WTC11 (cell line): ENCODE results near the gene CASP2. TPM values are rescaled to one million over a fixed set of nuclear protein-coding genes. Genes with fewer than 3 reads are reported as not detected.

Experiments
- ATAC-seq: fragments of 200-7000 bp; cut with Tn5 transposase; 2 replicates; pipeline ENCODE4 v1.10.0; 2021; ENCODE audit warnings: mild to moderate bottlenecking, moderate library complexity
- CTCF ChIA-PET: fragments of 300-600 bp; sonication (Branson Sonifier 250); formaldehyde crosslinking; loops from one replicate; lab custom pipeline; 2021; ENCODE audit warnings: antibody characterized with exemption; lab: Charles Lee
- POLR2A ChIA-PET: fragments of 350-600 bp; sonication (Branson Sonifier 250); formaldehyde crosslinking; loops from one replicate; lab custom pipeline; 2021; ENCODE audit warnings: antibody characterized with exemption; lab: Charles Lee
- DNase-seq: peaks from one replicate; pipeline ENCODE4 v3.0.0; 2021; ENCODE audit warnings: low spot score
- H3K27ac Mint-ChIP-seq: 2 replicates; pipeline ENCODE4 v1.8.0; 2021; ENCODE audit warnings: mixed read lengths
- H3K27me3 Mint-ChIP-seq: 2 replicates; pipeline ENCODE4 v1.8.0; 2021; ENCODE audit warnings: low read depth, mild to moderate bottlenecking, moderate library complexity, mixed read lengths
- H3K36me3 Mint-ChIP-seq: 2 replicates; pipeline ENCODE4 v1.8.0; 2021; ENCODE audit warnings: mixed read lengths
- H3K4me1 Mint-ChIP-seq: 2 replicates; pipeline ENCODE4 v1.8.0; 2022; ENCODE audit warnings: mixed read lengths
- H3K4me3 Mint-ChIP-seq: 2 replicates; pipeline ENCODE4 v1.8.0; 2021; ENCODE audit warnings: mild to moderate bottlenecking, moderate library complexity, mixed read lengths
- H3K9me3 Mint-ChIP-seq: 2 replicates; pipeline ENCODE4 v1.8.0; 2021; ENCODE audit warnings: mixed read lengths
- CBFB ChIP-seq: sonication (generic); formaldehyde crosslinking; IDR thresholded peaks from 2 replicates; pipeline ENCODE4 v1.8.1; 2022; ENCODE audit warnings: mild to moderate bottlenecking, low read depth, missing genetic modification reagents
- CREB1 ChIP-seq: sonication (generic); formaldehyde crosslinking; IDR thresholded peaks from 2 replicates; pipeline ENCODE4 v1.8.0; 2023; ENCODE audit warnings: mild to moderate bottlenecking, missing genetic modification reagents
- CREM ChIP-seq: sonication (generic); formaldehyde crosslinking; IDR thresholded peaks from 2 replicates; pipeline ENCODE4 v1.8.1; 2022; ENCODE audit warnings: mild to moderate bottlenecking, missing genetic modification reagents, moderate library complexity
- FOXK1 ChIP-seq: sonication (generic); formaldehyde crosslinking; IDR thresholded peaks from 2 replicates; pipeline ENCODE4 v1.8.0; 2022; ENCODE audit warnings: mild to moderate bottlenecking, moderate library complexity, missing genetic modification reagents
- IRF2 ChIP-seq: sonication (generic); formaldehyde crosslinking; IDR thresholded peaks from 2 replicates; pipeline ENCODE4 v1.8.0; 2022; ENCODE audit warnings: low read depth, missing genetic modification reagents, borderline replicate concordance
- KAT7 ChIP-seq: sonication (generic); formaldehyde crosslinking; IDR thresholded peaks from 2 replicates; pipeline ENCODE4 v1.8.1; 2023; ENCODE audit warnings: missing genetic modification reagents, mild to moderate bottlenecking, borderline replicate concordance
- NFYB ChIP-seq: sonication (generic); formaldehyde crosslinking; conservative IDR thresholded peaks from 2 replicates; pipeline ENCODE4 v1.8.0; 2022; ENCODE audit warnings: low read depth, missing genetic modification reagents
- PRRX2 ChIP-seq: fragments of 250-450 bp; sonication (Bioruptor Pico); IDR thresholded peaks from 2 replicates; pipeline ENCODE4 v1.8.0; 2021; ENCODE audit warnings: mild to moderate bottlenecking
- RELA ChIP-seq: sonication (generic); formaldehyde crosslinking; IDR thresholded peaks from 2 replicates; pipeline ENCODE4 v1.8.1; 2022; ENCODE audit warnings: missing genetic modification reagents, mild to moderate bottlenecking, borderline replicate concordance
- RORB ChIP-seq: fragments of 250-450 bp; sonication (Bioruptor Pico); IDR thresholded peaks from 2 replicates; pipeline ENCODE4 v1.9.0; 2021; ENCODE audit warnings: mild to moderate bottlenecking
- TCF7 ChIP-seq: sonication (generic); formaldehyde crosslinking; IDR thresholded peaks from 2 replicates; pipeline ENCODE4 v1.8.0; 2022; ENCODE audit warnings: mild to moderate bottlenecking, low read depth, missing genetic modification reagents, moderate library complexity
- ZNF138 ChIP-seq: sonication (generic); formaldehyde crosslinking; conservative IDR thresholded peaks from 2 replicates; pipeline ENCODE4 v1.8.1; 2022; ENCODE audit warnings: mild to moderate bottlenecking, moderate library complexity, missing genetic modification reagents
- ZNF317 ChIP-seq: sonication (generic); formaldehyde crosslinking; IDR thresholded peaks from 2 replicates; pipeline ENCODE4 v1.8.1; 2023; ENCODE audit warnings: low read depth, mild to moderate bottlenecking, moderate library complexity, missing genetic modification reagents, borderline replicate concordance
- total RNA-seq: library from RNA; stranded (reverse); gene quantifications from 3 replicates; pipeline ENCODE4 v1.2.3, GENCODE V29; 2021
- TF ChIP-seq, protein P1 (sequence below): sonication (generic); formaldehyde crosslinking; IDR thresholded peaks from 2 replicates; pipeline ENCODE4 v1.8.1; 2023; ENCODE audit warnings: mild to moderate bottlenecking, moderate library complexity, missing genetic modification reagents
- TF ChIP-seq, protein P2 (sequence below): sonication (generic); formaldehyde crosslinking; IDR thresholded peaks from 2 replicates; pipeline ENCODE4 v1.8.1; 2022; ENCODE audit warnings: low read depth, missing genetic modification reagents, borderline replicate concordance
- TF ChIP-seq, protein P3 (sequence below): sonication (generic); formaldehyde crosslinking; IDR thresholded peaks from 2 replicates; pipeline ENCODE4 v1.8.1; 2023; ENCODE audit warnings: mild to moderate bottlenecking, missing genetic modification reagents
- TF ChIP-seq, protein P4 (sequence below): sonication (generic); formaldehyde crosslinking; IDR thresholded peaks from 2 replicates; pipeline ENCODE4 v1.8.1; 2022; ENCODE audit warnings: low read depth, mild to moderate bottlenecking, moderate library complexity, missing genetic modification reagents, borderline replicate concordance
- TF ChIP-seq, protein P5 (sequence below): sonication (generic); formaldehyde crosslinking; IDR thresholded peaks from 2 replicates; pipeline ENCODE4 v1.8.1; 2023; ENCODE audit warnings: mild to moderate bottlenecking, missing genetic modification reagents, borderline replicate concordance
- TF ChIP-seq, protein P6 (sequence below): fragments of 250-450 bp; sonication (Bioruptor Pico); IDR thresholded peaks from 2 replicates; pipeline ENCODE4 v1.9.0; 2021; ENCODE audit warnings: mild to moderate bottlenecking, borderline replicate concordance
- TF ChIP-seq, protein P7 (sequence below): fragments of 250-450 bp; sonication (Bioruptor Pico); conservative IDR thresholded peaks from 2 replicates; pipeline ENCODE4 v1.9.0; 2021; ENCODE audit warnings: mild to moderate bottlenecking

The CASP2 gene
- total RNA-seq, 1 experiment from 2014 or later = 35.4 TPM

DNA sequence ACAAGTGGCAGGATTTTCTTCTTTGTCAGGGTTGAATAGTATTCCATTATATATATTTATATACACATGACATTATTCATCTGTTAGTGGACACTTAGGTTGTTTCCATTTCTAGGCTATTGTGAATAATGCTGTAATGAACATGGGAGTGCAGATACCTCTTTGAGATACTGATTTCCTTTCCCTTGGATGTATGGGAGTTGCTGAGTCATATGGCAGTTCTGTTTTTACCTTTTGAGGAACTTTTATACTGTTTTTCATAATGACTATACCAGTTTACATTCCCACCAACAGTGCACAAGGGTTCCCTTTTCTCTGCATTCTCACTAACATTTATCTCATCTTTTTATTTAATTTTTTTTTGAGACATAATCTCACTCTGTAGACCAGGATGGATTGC, 26.0 kb downstream of the CASP2 start:
- no peak for ATAC-seq
- peaks cover 7% of the 10 kb centered on the region; the same call in 1 of the 2 replicates for H3K4me1 Mint-ChIP-seq
- TF ChIP-seq, protein P1, sequence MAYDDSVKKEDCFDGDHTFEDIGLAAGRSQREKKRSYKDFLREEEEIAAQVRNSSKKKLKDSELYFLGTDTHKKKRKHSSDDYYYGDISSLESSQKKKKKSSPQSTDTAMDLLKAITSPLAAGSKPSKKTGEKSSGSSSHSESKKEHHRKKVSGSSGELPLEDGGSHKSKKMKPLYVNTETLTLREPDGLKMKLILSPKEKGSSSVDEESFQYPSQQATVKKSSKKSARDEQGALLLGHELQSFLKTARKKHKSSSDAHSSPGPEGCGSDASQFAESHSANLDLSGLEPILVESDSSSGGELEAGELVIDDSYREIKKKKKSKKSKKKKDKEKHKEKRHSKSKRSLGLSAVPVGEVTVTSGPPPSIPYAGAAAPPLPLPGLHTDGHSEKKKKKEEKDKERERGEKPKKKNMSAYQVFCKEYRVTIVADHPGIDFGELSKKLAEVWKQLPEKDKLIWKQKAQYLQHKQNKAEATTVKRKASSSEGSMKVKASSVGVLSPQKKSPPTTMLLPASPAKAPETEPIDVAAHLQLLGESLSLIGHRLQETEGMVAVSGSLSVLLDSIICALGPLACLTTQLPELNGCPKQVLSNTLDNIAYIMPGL = no peak
- TF ChIP-seq CREB1 (CRISPR knock-in tag) (no peak), IRF2 (CRISPR knock-in tag) (no peak), RORB (CRISPR knock-in tag) (no peak), ZNF138 (CRISPR knock-in tag) (no peak), ZNF317 (CRISPR knock-in tag) (no peak), TCF7 (CRISPR knock-in tag) (no peak), CREM (CRISPR knock-in tag) (no peak), NFYB (CRISPR knock-in tag) (no peak), FOXK1 (no peak), KAT7 (CRISPR knock-in tag) (no peak), CBFB (no peak), PRRX2 (CRISPR knock-in tag) (no peak), RELA (CRISPR knock-in tag) (no peak)
- TF ChIP-seq, protein P2, sequence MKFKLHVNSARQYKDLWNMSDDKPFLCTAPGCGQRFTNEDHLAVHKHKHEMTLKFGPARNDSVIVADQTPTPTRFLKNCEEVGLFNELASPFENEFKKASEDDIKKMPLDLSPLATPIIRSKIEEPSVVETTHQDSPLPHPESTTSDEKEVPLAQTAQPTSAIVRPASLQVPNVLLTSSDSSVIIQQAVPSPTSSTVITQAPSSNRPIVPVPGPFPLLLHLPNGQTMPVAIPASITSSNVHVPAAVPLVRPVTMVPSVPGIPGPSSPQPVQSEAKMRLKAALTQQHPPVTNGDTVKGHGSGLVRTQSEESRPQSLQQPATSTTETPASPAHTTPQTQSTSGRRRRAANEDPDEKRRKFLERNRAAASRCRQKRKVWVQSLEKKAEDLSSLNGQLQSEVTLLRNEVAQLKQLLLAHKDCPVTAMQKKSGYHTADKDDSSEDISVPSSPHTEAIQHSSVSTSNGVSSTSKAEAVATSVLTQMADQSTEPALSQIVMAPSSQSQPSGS = no peak
- TF ChIP-seq, protein P3, sequence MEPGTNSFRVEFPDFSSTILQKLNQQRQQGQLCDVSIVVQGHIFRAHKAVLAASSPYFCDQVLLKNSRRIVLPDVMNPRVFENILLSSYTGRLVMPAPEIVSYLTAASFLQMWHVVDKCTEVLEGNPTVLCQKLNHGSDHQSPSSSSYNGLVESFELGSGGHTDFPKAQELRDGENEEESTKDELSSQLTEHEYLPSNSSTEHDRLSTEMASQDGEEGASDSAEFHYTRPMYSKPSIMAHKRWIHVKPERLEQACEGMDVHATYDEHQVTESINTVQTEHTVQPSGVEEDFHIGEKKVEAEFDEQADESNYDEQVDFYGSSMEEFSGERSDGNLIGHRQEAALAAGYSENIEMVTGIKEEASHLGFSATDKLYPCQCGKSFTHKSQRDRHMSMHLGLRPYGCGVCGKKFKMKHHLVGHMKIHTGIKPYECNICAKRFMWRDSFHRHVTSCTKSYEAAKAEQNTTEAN (CRISPR knock-in tag) = no peak
- TF ChIP-seq, protein P4, sequence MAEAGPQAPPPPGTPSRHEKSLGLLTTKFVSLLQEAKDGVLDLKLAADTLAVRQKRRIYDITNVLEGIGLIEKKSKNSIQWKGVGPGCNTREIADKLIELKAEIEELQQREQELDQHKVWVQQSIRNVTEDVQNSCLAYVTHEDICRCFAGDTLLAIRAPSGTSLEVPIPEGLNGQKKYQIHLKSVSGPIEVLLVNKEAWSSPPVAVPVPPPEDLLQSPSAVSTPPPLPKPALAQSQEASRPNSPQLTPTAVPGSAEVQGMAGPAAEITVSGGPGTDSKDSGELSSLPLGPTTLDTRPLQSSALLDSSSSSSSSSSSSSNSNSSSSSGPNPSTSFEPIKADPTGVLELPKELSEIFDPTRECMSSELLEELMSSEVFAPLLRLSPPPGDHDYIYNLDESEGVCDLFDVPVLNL (CRISPR knock-in tag) = no peak
- TF ChIP-seq, protein P5, sequence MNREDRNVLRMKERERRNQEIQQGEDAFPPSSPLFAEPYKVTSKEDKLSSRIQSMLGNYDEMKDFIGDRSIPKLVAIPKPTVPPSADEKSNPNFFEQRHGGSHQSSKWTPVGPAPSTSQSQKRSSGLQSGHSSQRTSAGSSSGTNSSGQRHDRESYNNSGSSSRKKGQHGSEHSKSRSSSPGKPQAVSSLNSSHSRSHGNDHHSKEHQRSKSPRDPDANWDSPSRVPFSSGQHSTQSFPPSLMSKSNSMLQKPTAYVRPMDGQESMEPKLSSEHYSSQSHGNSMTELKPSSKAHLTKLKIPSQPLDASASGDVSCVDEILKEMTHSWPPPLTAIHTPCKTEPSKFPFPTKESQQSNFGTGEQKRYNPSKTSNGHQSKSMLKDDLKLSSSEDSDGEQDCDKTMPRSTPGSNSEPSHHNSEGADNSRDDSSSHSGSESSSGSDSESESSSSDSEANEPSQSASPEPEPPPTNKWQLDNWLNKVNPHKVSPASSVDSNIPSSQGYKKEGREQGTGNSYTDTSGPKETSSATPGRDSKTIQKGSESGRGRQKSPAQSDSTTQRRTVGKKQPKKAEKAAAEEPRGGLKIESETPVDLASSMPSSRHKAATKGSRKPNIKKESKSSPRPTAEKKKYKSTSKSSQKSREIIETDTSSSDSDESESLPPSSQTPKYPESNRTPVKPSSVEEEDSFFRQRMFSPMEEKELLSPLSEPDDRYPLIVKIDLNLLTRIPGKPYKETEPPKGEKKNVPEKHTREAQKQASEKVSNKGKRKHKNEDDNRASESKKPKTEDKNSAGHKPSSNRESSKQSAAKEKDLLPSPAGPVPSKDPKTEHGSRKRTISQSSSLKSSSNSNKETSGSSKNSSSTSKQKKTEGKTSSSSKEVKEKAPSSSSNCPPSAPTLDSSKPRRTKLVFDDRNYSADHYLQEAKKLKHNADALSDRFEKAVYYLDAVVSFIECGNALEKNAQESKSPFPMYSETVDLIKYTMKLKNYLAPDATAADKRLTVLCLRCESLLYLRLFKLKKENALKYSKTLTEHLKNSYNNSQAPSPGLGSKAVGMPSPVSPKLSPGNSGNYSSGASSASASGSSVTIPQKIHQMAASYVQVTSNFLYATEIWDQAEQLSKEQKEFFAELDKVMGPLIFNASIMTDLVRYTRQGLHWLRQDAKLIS (CRISPR knock-in tag) = no peak
- TF ChIP-seq, protein P6, sequence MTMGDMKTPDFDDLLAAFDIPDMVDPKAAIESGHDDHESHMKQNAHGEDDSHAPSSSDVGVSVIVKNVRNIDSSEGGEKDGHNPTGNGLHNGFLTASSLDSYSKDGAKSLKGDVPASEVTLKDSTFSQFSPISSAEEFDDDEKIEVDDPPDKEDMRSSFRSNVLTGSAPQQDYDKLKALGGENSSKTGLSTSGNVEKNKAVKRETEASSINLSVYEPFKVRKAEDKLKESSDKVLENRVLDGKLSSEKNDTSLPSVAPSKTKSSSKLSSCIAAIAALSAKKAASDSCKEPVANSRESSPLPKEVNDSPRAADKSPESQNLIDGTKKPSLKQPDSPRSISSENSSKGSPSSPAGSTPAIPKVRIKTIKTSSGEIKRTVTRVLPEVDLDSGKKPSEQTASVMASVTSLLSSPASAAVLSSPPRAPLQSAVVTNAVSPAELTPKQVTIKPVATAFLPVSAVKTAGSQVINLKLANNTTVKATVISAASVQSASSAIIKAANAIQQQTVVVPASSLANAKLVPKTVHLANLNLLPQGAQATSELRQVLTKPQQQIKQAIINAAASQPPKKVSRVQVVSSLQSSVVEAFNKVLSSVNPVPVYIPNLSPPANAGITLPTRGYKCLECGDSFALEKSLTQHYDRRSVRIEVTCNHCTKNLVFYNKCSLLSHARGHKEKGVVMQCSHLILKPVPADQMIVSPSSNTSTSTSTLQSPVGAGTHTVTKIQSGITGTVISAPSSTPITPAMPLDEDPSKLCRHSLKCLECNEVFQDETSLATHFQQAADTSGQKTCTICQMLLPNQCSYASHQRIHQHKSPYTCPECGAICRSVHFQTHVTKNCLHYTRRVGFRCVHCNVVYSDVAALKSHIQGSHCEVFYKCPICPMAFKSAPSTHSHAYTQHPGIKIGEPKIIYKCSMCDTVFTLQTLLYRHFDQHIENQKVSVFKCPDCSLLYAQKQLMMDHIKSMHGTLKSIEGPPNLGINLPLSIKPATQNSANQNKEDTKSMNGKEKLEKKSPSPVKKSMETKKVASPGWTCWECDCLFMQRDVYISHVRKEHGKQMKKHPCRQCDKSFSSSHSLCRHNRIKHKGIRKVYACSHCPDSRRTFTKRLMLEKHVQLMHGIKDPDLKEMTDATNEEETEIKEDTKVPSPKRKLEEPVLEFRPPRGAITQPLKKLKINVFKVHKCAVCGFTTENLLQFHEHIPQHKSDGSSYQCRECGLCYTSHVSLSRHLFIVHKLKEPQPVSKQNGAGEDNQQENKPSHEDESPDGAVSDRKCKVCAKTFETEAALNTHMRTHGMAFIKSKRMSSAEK (CRISPR knock-in tag) = no peak
- TF ChIP-seq, protein P7, sequence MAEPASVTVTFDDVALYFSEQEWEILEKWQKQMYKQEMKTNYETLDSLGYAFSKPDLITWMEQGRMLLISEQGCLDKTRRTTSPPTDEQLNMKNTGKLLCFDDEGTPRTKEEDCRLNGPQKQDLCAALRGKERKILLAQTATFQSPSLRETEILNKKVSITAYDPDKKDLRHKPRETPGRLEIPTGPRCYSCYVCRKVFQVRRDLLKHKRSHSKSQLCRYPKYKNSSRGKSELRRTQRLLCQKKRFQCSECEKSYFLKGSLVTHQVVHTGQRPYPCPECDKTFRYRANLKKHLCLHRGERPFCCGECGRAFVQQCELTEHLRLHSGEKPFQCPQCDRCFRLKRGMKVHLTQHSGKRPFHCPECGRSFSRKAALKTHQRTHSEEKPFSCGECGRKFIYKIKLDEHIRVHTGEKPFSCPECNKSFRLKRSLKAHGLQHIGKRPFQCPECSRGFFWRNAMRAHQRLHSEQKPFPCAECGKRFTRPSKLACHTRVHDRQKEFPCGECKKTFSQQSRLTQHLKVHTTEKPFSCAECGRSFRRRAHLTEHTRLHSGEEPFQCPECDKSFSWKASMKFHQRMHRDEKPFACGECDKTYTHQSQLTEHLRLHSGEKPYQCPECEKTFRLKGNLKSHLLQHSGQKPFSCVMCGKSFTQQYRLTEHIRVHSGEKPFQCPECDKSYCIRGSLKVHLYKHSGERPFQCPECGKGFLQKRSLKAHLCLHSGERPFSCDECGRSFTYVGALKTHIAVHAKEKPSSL (CRISPR knock-in tag) = no peak
- TF ChIP-seq, all 79 proteins: peak for 0
- no peaks in the 10 kb centered on the region for H3K9me3 Mint-ChIP-seq
- no peak for DNase-seq
- CTCF ChIA-PET = no interaction called here
- 0 out of 2 replicates have a peak, but pooled peaks cover 5% of the 10 kb centered on the region for H3K36me3 Mint-ChIP-seq
- H3K27ac Mint-ChIP-seq = no peak overlapping the region
- no peak overlapping the region for H3K4me3 Mint-ChIP-seq
- H3K27me3 Mint-ChIP-seq = no peaks in the 10 kb centered on the region; the same call in 1 of the 2 replicates
- POLR2A ChIA-PET = no interaction called here
